Brain (organoid and tissue), 1 donor: ENCODE results near the gene SCP2D1. TPM values are rescaled to one million over a fixed set of nuclear protein-coding genes. Genes with fewer than 3 reads are reported as not detected.

Experiments used
- polyA plus RNA-seq: library from polyadenylated mRNA; stranded (reverse); fragments of 350-450 nt; fragmentation: Illumina TruSeq; extraction: RNeasy Lipid Tissue Mini Kit (QIAGEN cat#74804); gene quantifications from one replicate; pipeline ENCODE4 v1.2.3, GENCODE V29; 2015; ENCODE audit warnings: low read depth, low replicate concordance; ENCODE audit not compliant: insufficient read depth

SCP2D1 gene
- polyA plus RNA-seq, 1 donor from 2014 or later = not detected

Other genes starting within 250 kb of the SCP2D1 start
- 111 TPM for gene SMIM26, start 246.4 kb upstream of the SCP2D1 start, polyA plus RNA-seq
- gene DTD1, start 225.7 kb upstream of the SCP2D1 start, polyA plus RNA-seq = 89.3 TPM